GM21390 (cell line): Measurements from ENCODE around the gene SMARCD2.
"Not testable (repeated sequence)": the region's sequence is repeated elsewhere in the genome, so short reads cannot be mapped to it uniquely, and the experiment has no call there.

Source experiments
- ATAC-seq: cut with Tn5 transposase; IDR thresholded peaks from one replicate; pipeline ENCODE4 v1.9.1; 2021; ENCODE audit not compliant: unreplicated experiment

SMARCD2 gene

DNA sequence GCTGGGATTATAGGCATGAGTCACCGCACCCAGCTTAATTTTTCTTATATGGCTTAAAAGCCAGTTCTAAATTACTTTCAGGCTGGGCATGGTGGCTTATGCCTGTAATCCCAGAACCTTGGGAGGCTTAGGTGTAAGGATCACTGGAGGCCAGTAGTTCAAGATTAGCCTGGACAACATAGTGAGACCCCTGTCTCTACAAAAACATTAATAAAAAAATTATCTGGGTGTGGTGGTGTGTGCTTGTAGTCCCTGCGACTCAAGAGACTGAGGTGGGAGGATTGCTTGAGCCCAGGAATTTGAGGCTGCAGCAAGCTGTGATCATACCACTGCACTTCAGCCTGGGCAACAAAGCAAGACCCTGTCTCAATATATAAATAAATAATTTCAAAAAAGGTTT, 10.8 kb upstream of the SMARCD2 start:
- ATAC-seq = no peak

DNA sequence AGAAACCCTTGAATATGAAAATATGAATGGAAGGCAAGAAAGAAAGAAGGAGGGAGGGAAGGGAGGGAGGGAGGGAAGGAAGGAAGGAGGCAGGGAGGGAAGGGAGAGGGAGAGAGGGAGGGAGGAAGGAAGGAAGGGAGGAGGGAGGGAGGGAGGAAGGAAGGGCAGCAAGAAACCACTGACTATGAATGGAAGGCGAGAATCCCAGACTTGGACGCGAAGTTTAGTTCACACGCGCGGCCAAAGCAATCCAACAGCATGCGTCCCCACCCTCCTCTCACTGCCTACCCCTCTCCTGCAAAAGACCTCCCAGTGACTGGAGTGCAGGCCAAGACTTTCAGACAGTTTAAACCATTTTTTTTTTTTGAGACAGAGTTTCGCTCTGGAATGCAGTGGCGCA, 7.9 kb upstream of the SMARCD2 start:
- no peak for ATAC-seq

DNA sequence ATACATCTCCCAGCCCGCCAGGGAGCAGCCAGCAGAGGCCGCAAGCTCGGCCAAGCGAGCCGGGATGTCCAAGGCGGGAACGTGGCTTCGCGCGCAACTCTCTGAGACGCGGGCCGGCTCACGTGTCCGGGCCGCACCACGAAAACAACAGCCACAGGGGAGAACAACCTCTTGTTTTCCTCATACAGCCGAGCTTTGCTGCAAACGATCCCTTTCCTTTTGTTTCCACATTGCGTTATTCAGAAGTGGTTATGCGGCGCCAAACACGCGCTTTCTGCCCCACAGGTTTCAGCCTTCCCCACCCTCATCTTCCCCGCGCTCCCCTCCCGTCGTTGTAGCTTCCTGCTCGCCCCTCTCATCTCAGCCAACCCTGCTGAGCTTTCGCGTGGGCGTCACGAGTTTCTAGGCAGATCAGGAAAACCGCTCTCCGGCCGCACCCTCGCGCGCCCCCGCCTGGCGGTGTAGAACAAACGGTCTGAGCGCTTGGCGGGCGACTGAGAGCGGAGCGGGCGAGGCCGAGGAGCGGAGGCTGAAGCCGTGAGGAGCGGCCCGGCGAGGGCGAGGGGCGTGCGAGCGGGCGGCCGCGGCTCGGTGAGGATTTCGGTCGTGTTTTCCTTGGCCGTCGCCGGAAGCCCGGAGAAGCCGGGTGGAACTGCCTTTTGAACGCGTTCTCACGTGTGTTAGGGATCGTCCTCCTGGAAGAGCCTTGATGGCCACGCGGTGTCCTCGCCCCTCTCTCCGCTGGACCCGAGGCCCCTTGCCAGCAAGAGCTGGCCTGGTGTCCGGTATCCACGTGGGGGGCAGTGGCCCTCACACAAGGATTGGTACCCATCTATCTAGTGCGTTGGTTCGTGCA, 6.6 kb upstream of the SMARCD2 start:
- peak; percentile 82 for ATAC-seq

DNA sequence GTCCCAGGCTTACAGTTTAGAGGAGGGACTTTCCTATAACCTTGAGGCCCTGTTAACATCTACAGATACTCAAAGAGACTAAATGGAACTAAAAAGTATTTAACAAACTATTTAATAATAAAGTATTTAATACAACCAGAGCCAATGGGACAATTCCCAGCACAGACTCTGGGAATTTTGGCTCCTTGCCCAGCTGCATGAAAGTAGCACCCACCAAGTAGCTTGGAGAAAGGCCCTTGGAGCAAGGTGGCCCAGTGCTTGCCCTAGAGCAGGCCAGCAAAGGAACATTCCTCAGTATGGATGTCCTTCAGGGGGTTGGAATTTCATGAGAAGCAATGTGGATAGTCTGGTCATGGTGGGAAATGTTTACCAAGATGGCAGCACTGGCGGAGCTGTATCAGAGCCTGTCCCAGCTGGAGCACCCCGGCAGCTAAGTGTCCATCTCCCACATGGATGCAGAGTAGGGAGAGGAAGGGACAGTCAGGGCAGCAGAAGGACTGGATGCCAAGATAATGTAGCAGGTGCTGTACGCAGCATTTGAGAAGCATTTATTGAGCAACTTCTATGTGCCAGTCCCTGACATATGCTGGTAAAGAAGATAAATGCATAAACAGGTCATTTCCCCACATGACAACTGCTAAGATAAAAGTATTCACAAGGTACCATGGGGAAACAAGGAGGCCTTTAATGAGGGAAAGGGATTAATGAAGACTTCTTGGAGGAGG, 5.2 kb upstream of the SMARCD2 start:
- no peak for ATAC-seq

DNA sequence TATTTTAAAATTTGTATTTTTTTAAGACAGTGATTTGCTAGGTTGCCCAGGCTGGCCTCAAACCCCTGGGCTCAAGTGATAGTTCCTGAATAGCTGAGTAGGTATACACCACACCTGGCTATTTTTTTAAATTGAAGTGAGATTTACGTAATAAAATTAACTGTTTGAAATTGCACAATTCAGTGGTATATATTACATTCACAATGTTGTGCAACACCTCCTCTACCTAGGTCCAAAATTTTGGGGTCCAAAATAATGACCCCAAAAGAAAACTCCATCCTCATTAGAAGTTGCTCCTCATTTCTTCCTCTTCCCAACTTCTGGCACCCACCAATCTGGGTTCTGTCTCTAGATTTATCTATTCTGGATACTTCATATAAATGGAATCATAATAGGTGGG, 3.0 kb upstream of the SMARCD2 start:
- no peak for ATAC-seq

DNA sequence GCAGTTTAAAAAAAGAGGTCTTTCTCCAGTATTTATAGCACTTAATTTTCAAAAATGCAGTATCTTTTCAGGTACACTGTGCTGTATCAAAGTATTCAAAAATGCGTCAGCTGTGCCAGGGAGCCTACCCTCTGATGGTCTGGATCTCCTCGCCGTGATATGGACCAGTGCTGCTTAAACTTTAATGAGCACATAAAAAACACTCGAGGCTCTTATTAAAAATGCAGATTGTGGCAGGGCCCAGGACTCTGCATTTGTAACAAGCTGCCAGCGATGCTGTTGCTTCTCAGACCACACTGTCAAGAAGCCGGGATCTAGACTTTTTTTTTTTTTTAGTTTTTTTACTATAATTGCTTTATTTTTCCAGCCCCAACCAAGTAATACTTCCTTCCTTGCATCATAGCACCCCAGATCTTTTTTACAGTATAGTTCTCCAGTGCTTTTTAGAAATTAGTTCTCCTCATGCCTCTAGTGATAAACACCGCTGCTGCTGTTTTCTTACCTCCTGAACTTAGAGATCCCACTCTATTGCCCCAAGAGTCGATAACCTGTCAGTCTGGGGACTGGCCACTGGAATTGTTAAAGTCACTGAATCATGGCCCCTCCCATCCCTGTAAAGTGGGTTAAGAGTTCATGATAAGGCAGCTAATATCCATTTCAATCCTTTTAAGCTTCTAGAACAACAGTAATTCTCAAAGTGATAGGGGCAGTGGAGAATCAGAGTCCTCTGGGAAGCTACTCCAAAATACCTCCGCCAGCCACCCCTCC, 1.6 kb upstream of the SMARCD2 start:
- ATAC-seq = no peak

DNA sequence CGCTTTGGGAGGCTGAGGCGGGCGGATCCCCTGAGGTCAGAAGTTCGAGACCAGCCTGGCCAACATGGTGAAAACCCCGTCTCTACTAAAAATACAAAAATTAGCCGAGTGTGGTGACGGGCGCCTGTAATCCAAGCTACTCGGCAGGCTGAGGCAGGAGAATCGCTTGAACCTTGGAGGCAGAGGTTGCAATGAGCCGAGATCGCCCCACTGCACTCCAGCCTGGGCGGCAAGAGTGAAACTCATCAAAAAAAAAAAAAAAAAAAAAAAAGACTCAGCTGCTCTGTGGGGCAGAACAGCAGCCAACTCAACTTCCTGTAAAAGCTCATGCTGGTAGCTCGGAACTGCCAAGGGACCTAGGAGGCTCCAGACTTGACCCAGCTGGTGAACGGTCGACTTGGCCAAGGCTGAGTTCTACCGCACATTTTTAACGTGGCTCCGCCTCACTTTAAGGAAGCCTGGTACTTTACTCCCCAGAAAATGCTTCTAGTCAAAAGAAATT, 953 bp upstream of the SMARCD2 start:
- not testable (repeated sequence) for ATAC-seq

DNA sequence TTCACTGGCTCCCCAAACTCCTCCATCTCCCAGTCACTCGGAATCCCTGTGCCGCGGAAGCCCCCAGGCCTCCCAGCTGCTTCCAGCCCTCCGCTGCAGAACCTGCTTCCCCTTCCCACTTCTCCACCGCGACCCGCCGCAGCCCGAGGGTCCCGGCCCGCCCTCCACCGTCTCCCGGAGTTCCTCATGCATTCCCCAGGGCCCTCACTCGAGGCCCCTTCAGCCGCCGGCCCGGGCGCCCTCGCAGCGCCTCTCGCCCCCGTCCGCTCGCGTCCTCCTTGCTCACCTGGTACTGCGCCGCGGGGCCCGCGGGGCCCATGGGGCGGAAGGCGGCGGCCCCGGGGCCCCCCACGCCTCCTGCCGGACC, 329 bp downstream of the SMARCD2 start:
- peak; percentile 23 for ATAC-seq

DNA sequence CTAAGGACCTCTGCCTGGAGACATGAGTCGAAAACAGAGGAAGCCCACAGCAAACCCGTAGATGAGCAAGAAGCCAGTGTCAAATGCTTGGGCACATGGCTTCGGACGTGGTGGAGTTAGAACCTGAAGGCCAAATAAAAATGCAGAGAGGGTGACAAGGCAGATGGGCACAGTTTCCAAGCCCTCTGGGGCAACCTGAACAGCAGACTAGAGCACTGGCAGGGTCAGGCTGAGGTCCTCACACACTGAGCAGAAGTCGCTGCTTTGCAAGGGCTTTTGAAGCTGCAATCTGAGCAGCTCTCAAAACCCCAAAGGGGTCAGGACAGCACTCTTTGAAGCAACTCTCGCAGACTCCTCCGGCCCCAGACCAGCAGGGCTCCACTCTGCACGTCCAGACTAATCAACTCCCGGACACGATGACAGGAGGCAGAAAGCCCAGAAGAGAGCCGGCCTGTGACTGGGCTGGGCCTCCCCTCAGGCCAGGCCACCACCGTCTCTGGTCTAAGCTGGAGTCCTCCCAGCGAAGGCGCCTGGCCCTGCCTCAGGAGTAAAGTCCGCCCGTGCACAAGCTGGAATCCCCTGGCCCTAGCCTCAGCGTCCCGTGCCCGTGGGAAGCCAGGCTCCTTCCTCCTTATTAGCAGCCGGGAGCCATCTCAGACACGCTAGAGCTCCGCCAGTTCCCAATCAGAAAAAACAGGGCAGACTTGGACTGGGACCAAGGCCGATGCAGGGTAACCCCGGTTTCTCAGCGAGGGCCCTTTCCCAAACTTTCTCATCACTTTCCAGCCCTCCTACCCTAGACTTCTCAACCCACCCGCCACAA, 924 bp downstream of the SMARCD2 start:
- no peak for ATAC-seq

DNA sequence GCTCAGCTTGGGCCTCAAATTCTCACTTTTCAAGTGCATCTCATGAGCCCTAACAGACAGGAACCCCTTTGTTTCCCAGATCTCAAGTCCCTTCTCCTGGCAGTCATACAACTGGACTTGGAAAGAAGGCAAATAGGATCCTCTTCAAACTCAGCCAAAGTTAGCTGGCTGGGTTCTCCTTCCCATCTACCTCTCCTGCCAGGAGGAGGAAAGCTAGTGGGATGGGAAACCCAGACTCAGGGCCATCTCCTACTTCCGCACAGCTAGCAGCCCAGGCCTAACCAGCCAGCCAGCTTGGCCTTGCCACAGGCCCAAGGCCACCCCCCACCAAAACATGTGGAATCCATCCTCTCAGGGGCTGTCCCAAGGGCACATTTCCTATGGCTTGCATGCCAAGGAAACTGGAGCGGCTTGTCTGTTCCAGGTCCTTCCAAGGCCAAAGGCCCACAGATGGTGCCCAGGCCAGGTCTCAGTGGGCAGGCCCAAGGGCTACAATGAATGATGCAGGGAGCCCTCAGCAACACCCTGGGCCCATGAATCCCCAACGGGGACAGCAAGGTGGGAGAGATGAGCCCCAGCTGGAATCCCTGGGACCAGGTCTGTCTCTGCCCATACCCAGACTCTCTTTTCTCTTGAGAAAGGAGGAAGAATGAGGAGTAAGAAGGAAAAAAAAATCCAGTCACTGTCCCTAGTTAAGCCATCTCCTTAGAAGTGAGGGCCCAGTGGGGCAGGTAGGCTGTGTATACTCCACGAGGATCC, 1.7 kb downstream of the SMARCD2 start:
- no peak for ATAC-seq

DNA sequence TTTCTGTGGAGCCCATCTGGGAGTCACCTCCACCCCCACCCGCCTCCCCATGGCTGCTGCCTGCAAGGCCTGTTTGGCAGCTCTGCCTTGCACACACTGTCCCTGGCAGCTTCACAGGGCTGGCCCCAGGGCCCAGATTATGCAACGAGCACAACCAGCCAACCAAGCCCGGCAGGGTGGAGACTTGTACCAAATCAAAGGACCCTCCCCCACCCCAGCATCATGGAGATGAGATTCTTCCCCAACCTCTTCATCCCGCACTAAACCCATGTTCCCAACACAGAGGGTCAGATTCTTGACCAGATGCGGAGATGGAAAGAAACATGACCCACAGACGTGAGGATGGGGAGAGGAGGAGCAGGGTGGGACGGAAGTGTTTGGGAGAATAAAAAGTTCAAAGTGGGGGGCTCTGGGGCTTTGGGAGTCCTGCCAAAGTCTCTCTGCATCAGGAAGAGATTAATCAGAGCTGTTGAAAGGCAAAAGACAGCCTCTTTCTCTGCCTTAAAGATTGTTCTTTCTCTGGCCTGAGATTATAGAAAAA, 3.8 kb downstream of the SMARCD2 start:
- ATAC-seq = no peak

DNA sequence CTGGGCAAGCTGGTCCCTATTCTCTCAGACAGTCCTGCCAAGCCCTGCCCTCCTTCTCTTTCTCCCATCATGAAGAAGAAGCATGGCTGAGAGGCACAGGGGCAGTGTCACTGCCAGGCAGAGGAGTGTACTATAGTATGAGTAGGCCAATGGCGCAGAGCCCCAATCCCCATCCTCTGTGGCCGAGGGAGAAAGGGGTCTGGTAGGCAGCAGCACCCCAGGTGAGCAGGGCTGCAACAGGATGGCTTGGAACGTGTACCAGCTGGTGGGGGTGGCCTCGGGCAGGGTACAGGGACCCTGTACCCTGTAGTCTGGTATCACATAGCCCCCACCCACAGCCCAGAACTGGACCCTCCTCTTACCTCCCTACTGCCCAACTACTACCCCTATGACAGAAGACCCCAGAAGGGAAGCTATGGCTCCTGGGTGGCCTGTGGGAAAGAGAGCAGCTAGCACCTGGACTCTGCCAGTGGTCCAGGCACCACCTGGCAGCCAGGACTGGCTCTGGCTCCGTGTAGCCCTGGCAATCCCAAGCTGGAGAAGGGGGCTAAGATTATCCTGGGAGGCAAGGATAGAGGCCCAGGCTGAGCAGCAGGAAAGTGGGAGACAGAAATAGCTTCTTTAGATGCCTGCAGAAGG, 4.4 kb downstream of the SMARCD2 start:
- ATAC-seq = no peak

DNA sequence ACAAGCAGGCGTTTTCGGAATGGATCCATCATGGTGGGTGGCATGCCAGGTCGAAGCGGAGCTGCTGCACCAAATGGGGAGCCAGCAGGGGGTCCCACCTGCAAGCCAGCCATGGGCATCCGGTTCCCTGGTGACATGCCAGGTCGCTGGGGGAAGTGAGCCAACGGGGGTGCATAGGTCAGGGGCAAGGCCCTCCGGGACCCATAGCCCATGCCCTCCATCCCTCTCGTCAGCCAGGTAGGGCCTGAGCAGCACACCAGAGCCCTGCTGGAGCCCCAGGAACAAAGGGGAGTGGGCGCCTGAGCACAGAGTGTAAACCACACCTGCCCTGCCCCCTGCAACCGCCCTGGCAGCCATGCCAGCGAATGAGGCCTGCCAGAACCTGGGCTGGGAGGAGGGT, 5.0 kb downstream of the SMARCD2 start:
- ATAC-seq = no peak

DNA sequence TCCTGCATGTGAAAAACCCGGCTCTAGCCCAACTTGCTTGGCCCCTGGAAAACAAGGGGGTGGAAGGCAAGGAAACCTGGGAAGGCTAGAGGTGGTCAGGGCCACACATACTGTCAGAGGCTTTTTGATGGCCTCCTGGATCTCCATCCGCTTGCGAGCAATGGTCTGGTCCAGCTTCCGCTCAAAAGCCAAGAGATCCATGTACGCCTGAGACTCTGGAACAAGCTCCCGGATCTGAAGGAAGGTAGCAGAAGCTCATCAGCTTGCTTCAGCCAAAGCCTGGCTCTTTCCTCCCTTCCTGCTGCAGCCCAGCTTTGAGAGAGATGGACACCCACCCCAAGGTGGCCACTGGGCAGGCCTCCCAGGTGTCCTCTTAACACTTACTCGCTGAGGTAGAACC, 5.7 kb downstream of the SMARCD2 start:
- no peak for ATAC-seq

DNA sequence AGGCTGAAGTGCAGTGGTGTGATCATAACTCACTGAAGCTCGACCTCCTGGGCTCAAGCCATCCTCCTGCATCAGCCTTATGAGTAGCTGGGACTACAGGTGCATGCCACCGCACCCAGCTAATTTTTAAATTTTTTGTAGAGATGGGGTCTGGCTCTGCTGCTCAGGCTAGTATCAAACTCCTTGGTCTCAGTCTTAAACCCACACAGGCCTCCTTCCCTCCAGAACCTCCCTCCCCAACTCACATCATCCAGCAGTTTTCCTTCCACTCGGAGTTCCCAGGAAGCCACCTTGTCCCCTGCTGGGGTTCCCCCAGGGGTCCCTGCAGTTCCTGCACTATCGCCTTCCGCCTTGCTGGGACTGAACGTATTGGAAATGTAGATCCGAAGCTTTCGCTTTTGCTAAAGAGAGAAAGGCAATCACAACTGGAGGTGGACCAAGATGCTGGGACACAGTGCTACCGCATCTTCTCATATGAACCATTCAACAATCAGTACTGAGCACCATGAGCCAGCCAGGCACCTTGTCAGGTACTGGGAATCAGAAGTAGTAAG, 7.2 kb downstream of the SMARCD2 start:
- ATAC-seq = no peak

DNA sequence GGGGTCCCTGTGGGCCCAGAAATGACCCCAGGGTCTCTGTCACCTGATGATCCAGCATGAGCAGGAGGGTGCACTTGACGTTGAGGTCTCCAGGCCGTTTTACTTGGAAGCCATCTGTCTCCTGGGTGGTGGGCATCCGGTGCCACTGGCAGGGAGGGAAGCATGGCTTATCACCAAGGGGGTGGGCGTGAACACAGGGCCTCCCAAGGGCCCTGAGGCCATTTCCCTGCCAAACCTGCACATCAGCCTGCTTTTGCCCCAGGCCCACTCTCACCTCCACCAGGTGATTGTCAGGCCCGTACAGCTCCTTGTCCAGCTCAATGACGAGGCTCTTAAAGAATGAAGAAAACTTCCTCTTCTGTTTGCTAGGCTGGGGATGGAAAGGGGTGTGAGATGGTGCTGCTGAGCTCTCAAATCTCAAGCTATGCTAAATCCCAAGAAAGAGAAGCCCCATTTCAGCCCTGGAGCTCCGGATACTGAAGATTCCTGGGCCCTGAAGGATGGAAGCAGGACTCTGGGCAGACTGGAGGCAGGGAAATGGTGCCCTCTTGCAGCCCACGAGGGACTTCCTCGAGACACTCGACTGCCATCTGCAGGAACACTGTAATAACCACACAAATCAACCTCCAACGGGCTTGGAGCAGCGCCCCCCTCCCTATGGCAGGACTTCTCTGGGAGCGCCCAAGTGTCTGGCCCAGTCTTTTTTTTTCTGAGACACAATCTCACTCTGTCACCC, 7.9 kb downstream of the SMARCD2 start:
- peak; percentile 61 for ATAC-seq

DNA sequence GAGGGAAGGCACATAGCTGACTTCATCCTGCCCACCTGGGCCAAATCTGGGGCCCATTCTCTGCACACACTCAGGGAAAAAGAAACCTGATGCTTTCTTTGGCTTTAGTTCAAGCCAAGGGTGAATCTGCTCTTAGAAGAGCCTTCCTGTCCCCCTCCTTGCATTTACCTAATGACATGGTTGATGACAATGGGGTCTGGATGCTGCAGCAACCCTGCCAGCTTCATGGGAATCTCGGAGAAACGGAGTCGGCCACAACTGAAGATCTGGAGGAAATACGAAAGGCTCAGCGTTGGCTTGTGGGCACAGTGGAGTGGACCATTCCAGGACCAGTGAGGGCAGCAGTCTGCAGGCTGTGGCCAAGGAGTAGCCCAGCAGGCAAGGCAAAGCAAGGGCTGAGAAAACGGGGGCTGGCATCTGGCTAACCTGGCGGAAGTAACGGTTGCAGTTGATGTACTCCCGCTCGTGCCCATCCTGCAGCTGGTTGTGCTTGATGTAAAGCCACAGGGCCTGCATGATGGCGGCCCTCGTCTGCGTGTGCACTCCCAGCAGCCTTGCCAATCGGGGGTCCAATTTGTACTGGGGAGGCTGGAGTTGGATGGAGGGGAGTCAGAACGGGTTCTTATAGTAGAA, 8.6 kb downstream of the SMARCD2 start:
- ATAC-seq = no peak
